Measurements from ENCODE around the gene PPFIA4.

DNA sequence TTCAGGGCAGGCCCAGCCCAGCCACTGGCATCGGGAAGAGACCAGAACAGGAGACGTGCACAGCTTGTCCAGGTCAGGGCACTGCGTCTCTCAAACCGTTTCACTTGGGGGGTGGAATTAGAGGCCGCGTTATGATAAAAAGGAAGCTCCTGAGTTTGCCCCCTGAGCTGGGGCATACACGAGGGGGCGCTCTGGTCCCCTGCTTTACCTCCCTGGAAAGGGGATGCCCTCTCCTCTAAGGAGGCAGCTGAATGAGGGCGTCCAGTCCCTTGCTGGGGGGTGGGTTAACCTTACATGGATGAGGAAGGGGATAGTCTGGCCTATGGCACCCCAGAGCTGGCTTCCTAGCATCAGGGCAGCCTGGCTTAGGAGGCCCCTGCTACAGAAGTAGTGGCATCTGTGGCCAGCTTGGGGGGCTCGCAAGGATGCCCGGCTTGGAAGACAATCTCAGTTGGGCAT lies 57.2 kb downstream of the PPFIA4 start:
- TF ChIP-seq POLR2A (IDR thresholded peaks at IDR 0.05; ENCODE audit: low read depth, low read length) (no peak), POLR2AphosphoS5 (IDR thresholded peaks at IDR 0.05; ENCODE audit: low read depth, low read length) (no peak), TAF1 (IDR thresholded peaks at IDR 0.05; ENCODE audit: low read depth, low read length) (no peak), SPI1 (IDR thresholded peaks at IDR 0.05; ENCODE audit: low read depth, low read length) (no peak), POU2F2 (IDR thresholded peaks at IDR 0.05; ENCODE audit: low read depth, low read length) (no peak)
